Trophoblast cell (in vitro differentiated cells and primary cell): ENCODE data around the gene EGLN2.
"Not testable (repeated sequence)": the region's sequence is repeated elsewhere in the genome, so short reads cannot be mapped to it uniquely, and the experiment has no call there.

Experiments used
- DNase-seq, 2 donors: peaks; one replicate each; pipeline ENCODE4 v3.0.0-alpha.2; 2016
- H2AFZ ChIP-seq: 2 replicates; pipeline ENCODE4 v1.6.1; 2013; ENCODE audit warnings: low read length, moderate library complexity, mild to moderate bottlenecking; ENCODE audit not compliant: insufficient read depth, poor library complexity
- H2AK5ac ChIP-seq: 2 replicates; pipeline ENCODE4 v1.6.1; 2013; ENCODE audit warnings: mild to moderate bottlenecking, low read length
- H2BK120ac ChIP-seq: 2 replicates; pipeline ENCODE4 v1.6.1; 2013; ENCODE audit warnings: low read length, mild to moderate bottlenecking, moderate library complexity; ENCODE audit not compliant: insufficient read depth, poor library complexity
- H2BK12ac ChIP-seq: 2 replicates; pipeline ENCODE4 v1.6.1; 2013; ENCODE audit warnings: mild to moderate bottlenecking, low read length, moderate library complexity
- H2BK5ac ChIP-seq: 2 replicates; pipeline ENCODE4 v1.6.1; 2013; ENCODE audit warnings: low read length, low read depth, moderate library complexity, mild to moderate bottlenecking; ENCODE audit not compliant: poor library complexity
- H3K14ac ChIP-seq: 2 replicates; pipeline ENCODE4 v1.6.1; 2013; ENCODE audit warnings: mild to moderate bottlenecking, low read length
- H3K18ac ChIP-seq: 2 replicates; pipeline ENCODE4 v1.6.1; 2013; ENCODE audit warnings: mild to moderate bottlenecking, low read length
- H3K23ac ChIP-seq: 2 replicates; pipeline ENCODE4 v1.6.1; 2013; ENCODE audit warnings: low read length
- H3K27ac ChIP-seq: 2 replicates; pipeline ENCODE4 v1.5.1; 2013; ENCODE audit warnings: low read depth, mild to moderate bottlenecking, inconsistent platforms, low read length, moderate library complexity
- H3K27me3 ChIP-seq: 2 replicates; pipeline ENCODE4 v1.6.1; 2013; ENCODE audit warnings: inconsistent platforms, mild to moderate bottlenecking, low read length, moderate library complexity; ENCODE audit not compliant: insufficient read depth
- H3K36me3 ChIP-seq, 2 experiments: 1 replicate in 1 of 2; 2 replicates in 1 of 2; pipeline ENCODE4 v1.6.1; 2013; ENCODE audit warnings: low read length in 2 of 2, mild to moderate bottlenecking in 2 of 2, moderate library complexity in 1 of 2; ENCODE audit not compliant: insufficient read depth in 2 of 2, control insufficient read depth in 1 of 2
- H3K4ac ChIP-seq: 2 replicates; pipeline ENCODE4 v1.6.1; 2013; ENCODE audit warnings: low read depth, mild to moderate bottlenecking, low read length, moderate library complexity
- H3K4me1 ChIP-seq, 2 experiments: 1 replicate in 1 of 2; 2 replicates in 1 of 2; pipeline ENCODE4 v1.6.1; 2013; ENCODE audit warnings: low read length in 2 of 2, mild to moderate bottlenecking in 2 of 2, moderate library complexity in 1 of 2; ENCODE audit not compliant: insufficient read depth in 2 of 2, control insufficient read depth in 1 of 2
- H3K4me2 ChIP-seq: 2 replicates; pipeline ENCODE4 v1.6.1; 2013; ENCODE audit warnings: inconsistent platforms, mild to moderate bottlenecking, low read length, moderate library complexity
- H3K4me3 ChIP-seq: 2 replicates; pipeline ENCODE4 v1.5.1; 2013; ENCODE audit warnings: mild to moderate bottlenecking, low read depth, low read length, inconsistent platforms
- H3K79me1 ChIP-seq: one replicate; pipeline ENCODE4 v1.6.1; 2013; ENCODE audit warnings: low read length
- H3K79me2 ChIP-seq: 2 replicates; pipeline ENCODE4 v1.6.1; 2013; ENCODE audit warnings: low read length, mild to moderate bottlenecking; ENCODE audit not compliant: control insufficient read depth, insufficient read depth, poor library complexity
- H3K9ac ChIP-seq: 2 replicates; pipeline ENCODE4 v1.6.1; 2013; ENCODE audit warnings: mild to moderate bottlenecking, low read length
- H3K9me3 ChIP-seq: 2 replicates; pipeline ENCODE4 v1.6.1; 2013; ENCODE audit warnings: low read depth, mild to moderate bottlenecking, control low read depth, inconsistent platforms, low read length; ENCODE audit not compliant: insufficient read depth
- H4K12ac ChIP-seq: 2 replicates; pipeline ENCODE4 v1.6.1; 2013; ENCODE audit warnings: low read depth, mild to moderate bottlenecking, low read length, moderate library complexity
- H4K8ac ChIP-seq: 2 replicates; pipeline ENCODE4 v1.6.1; 2013; ENCODE audit warnings: low read depth, mild to moderate bottlenecking, low read length, moderate library complexity
- H4K91ac ChIP-seq: one replicate; pipeline ENCODE4 v1.6.1; 2013; ENCODE audit warnings: low read depth, mild to moderate bottlenecking, low read length, moderate library complexity
- WGBS: extraction: QIAGEN DNeasy Blood & Tissue Kit; methylation state at CpG from one replicate; pipeline ENCODE4 v1.1.7; 2013; ENCODE audit warnings: missing lambda C conversion rate; ENCODE audit not compliant: insufficient read length, insufficient coverage; ENCODE audit errors: extremely low coverage; 5-methylcytosine and 5-hydroxymethylcytosine counted together

The EGLN2 gene

DNA sequence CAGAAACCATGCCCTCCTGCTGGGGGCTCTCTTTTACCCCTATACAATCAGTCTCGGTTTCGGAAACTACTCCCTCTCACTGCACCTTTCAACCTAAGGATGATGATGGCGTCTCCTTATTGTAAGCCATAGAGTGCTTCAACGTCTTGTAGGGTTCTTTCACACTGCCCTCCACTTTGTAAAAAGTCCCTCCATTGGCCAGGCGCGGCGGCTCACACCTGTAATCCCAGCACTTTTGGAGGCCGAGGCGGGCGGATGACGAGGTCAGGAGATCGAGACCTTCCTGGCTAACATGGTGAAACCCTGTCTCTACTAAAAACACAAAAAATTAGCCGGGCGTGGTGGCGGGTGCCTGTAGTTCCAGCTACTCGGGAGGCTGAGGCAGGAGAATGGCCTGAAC is 31.8 kb downstream of the EGLN2 start:
- not testable (repeated sequence) for H3K27me3 ChIP-seq, H3K14ac ChIP-seq, H2BK5ac ChIP-seq, H3K4me1 ChIP-seq, H3K79me2 ChIP-seq, H4K8ac ChIP-seq, H4K12ac ChIP-seq, H3K9ac ChIP-seq, H2BK120ac ChIP-seq, H3K23ac ChIP-seq, H3K27ac ChIP-seq, H2BK12ac ChIP-seq, H3K4me2 ChIP-seq, H3K9me3 ChIP-seq, DNase-seq, H2AFZ ChIP-seq, H3K79me1 ChIP-seq, H3K36me3 ChIP-seq, H3K4me3 ChIP-seq, H4K91ac ChIP-seq, H3K4ac ChIP-seq, H2AK5ac ChIP-seq, H3K18ac ChIP-seq
- no CpG with 5 or more reads among the region's 16 CpGs for WGBS

DNA sequence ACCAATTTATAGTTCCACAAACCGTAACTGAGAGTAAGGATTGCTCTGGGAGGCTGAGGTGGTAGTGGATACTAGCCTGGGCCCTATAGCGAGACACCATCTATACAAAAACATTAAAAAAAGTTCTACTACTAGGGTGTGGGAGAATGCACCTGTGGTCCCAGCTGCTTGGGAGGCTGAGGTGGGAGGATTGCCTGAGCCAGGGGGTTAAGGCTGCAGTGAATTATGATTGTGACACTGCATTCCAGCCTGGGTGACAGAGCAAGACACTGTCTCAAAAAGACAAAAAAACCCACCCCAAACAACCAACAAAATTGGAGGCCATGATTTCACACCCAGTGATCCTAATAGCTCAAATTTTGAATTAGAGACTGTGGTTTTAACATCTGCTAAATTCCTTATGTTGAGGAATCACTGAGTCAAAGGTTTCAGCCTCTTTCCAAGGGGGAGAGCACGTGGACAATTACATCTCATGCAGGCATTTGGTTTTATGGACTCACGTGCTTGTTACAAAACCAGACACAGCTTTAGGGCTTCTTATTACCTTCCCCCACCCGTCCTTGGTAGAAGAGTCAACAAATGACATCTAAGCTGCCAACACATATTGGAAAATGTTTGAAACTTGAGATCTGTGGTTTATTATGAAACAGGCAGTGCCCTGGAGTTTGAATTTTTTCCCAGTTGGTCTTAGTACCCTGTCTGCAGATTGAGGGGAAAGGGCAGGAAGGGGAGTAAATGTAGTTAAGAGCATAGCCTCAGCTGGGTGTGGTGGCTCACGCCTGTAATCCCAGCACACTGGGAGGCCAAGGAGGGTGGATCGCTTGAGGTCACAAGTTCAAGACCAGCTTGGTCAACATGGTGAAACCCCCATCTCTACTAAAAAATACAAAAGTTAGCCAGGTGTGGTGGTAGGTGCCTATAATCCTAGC is 32.8 kb downstream of the EGLN2 start:
- no peak overlapping the region for H3K14ac ChIP-seq
- no peak overlapping the region for H2AFZ ChIP-seq
- peaks cover 0 to 5% of the 10 kb centered on the region in 2 experiments for H3K4me1 ChIP-seq
- no peak overlapping the region for H4K91ac ChIP-seq
- H2AK5ac ChIP-seq, result no peak overlapping the region
- DNase-seq, result peak; percentile 85 to 92
- no peaks in the 10 kb centered on the region for H3K9me3 ChIP-seq
- no peak overlapping the region for H3K4me2 ChIP-seq
- no peaks in the 10 kb centered on the region for H3K27me3 ChIP-seq
- H3K9ac ChIP-seq, result no peak overlapping the region
- H3K27ac ChIP-seq, result no peak overlapping the region
- no peak overlapping the region for H3K18ac ChIP-seq
- no peak overlapping the region for H4K12ac ChIP-seq
- no peak overlapping the region for H3K23ac ChIP-seq
- H3K79me2 ChIP-seq, result no peaks in the 10 kb centered on the region
- peaks cover 0 to 4% of the 10 kb centered on the region in 2 experiments for H3K36me3 ChIP-seq
- H2BK120ac ChIP-seq, result no peak overlapping the region
- no peak overlapping the region for H2BK12ac ChIP-seq
- H2BK5ac ChIP-seq, result no peak overlapping the region
- no peak overlapping the region for H4K8ac ChIP-seq
- H3K4ac ChIP-seq, result no peak overlapping the region
- no CpG with 5 or more reads among the region's 7 CpGs for WGBS
- no peaks in the 10 kb centered on the region for H3K79me1 ChIP-seq
- H3K4me3 ChIP-seq, result no peak overlapping the region

DNA sequence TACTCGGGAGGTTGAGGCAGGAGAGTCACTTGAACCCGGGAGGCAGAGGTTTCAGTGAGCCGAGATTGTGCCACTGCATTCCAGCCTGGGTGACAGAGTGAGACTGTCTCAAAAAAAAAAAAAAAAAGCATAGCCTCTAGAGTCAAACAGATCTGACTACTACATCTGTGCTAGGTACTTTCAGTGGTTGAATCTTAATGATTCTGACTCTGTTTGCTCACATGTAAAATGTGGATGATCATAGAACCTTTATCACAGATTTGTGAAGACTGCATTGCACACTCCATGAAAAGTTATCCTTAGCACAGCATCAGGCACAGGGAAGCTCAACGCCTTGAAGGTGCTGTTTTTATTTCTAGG is 33.4 kb downstream of the EGLN2 start:
- peak in 1 of 2 donors; percentile 21 for DNase-seq
- not testable (repeated sequence) for H3K27ac ChIP-seq, H3K18ac ChIP-seq, H3K14ac ChIP-seq, H3K23ac ChIP-seq, H2AK5ac ChIP-seq, H3K4ac ChIP-seq, H2BK120ac ChIP-seq, H3K27me3 ChIP-seq, H4K91ac ChIP-seq, H2BK5ac ChIP-seq, H4K12ac ChIP-seq, H3K9me3 ChIP-seq, H4K8ac ChIP-seq, H2BK12ac ChIP-seq, H3K4me3 ChIP-seq, H3K79me2 ChIP-seq, H3K9ac ChIP-seq, H3K36me3 ChIP-seq, H3K79me1 ChIP-seq, H3K4me1 ChIP-seq, H3K4me2 ChIP-seq, H2AFZ ChIP-seq
- WGBS, result no CpG with 5 or more reads among the region's 4 CpGs

DNA sequence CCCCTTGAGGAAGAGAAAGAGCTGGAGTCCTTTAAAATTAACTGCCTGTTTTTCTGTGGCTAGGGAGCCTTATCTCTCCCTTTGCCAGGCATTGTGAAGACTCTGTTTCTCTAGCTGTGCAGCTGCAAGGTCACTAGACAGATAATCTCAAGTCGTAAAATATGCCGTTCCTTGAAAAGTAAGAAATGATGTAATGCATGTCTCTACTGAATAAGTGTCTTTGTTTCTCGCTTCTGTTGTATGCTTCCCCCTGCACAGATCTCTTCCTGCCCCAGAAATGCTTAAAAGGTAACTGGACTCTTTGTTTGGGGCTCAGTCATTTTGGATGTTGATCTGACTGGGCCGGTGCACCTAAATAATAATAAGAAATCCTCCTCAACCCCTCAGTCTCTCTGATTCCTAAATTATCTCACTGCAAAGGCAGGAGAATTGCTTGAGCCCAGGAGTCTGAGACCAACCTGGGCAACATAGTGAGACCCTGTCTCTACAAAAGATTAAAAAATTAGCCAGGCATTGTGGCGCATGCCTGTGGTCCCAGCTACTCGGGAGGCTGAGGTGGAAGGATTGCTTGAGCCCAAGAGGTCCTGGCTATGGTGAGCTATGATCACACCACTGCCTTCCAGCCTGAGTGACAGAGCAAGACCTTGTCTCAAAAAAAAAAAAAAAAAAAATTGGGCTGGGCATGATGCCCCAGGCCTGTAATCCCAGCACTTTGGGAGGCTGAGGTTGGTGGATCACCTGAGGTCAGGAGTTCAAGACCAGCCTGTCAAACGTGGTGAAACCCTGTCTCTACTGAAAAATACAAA is 34.9 kb downstream of the EGLN2 start:
- H2AK5ac ChIP-seq, H4K12ac ChIP-seq, H4K91ac ChIP-seq, H3K4me3 ChIP-seq, H4K8ac ChIP-seq, H2BK5ac ChIP-seq, H3K4me2 ChIP-seq, H3K18ac ChIP-seq, H3K9me3 ChIP-seq, H3K9ac ChIP-seq, H3K36me3 ChIP-seq, H3K14ac ChIP-seq, H3K79me1 ChIP-seq, H3K4me1 ChIP-seq, H3K4ac ChIP-seq, H2AFZ ChIP-seq, H2BK120ac ChIP-seq, H3K27ac ChIP-seq, H3K79me2 ChIP-seq, H2BK12ac ChIP-seq, H3K23ac ChIP-seq, H3K27me3 ChIP-seq, DNase-seq: not testable (repeated sequence)
- WGBS, result no CpG with 5 or more reads among the region's 7 CpGs
